ENCODE data around the gene RASSF6.

RASSF6 gene

GRCh38 chr4:73527196-73527595, 93.0 kb downstream of the RASSF6 start:
- no peak overlapping the region for H3K27ac ChIP-seq (ENCODE audit: low read depth, low read length)
- H2AFZ ChIP-seq (ENCODE audit: low read depth, low read length, severe bottlenecking): no peak overlapping the region
- H3F3A ChIP-seq (ENCODE audit: insufficient read depth): no peaks in the 10 kb centered on the region
- no peaks in the 10 kb centered on the region for H3K9me2 ChIP-seq (replicated peaks; ENCODE audit: insufficient read depth, low read length)
- H4K20me1 ChIP-seq (ENCODE audit: low read depth, low read length): no peaks in the 10 kb centered on the region
- H3K9ac ChIP-seq (ENCODE audit: low read length): no peak overlapping the region
- no peaks in the 10 kb centered on the region for H3K79me2 ChIP-seq (ENCODE audit: insufficient read depth, low read length)
- H3K9me3 ChIP-seq (ENCODE audit: insufficient read depth, low read length): no peaks in the 10 kb centered on the region
- H3K4me3 ChIP-seq (ENCODE audit: insufficient read depth, low read length, poor library complexity, severe bottlenecking): no peak overlapping the region
- TF ChIP-seq CTCF (IDR thresholded peaks at IDR 0.05; ENCODE audit: insufficient read depth, low read length, poor library complexity, severe bottlenecking) (no peak), EZH2phosphoT487 (conservative IDR thresholded peaks at IDR 0.05; ENCODE audit: low read length) (no peak)
- no peak overlapping the region for H3K4me2 ChIP-seq (ENCODE audit: low read depth, low read length, poor library complexity, severe bottlenecking)
- no peaks in the 10 kb centered on the region for H3K36me3 ChIP-seq (ENCODE audit: low read length)
- H3K27me3 ChIP-seq (ENCODE audit: low read length): no peaks in the 10 kb centered on the region

- Histone ChIP-seq H3K9ac (ENCODE audit: low read length) (no peak overlapping the region), H3K27me3 (ENCODE audit: low read length) (no peaks in the 10 kb centered on the region), H3K36me3 (ENCODE audit: low read length) (no peaks in the 10 kb centered on the region), H3K9me2 (replicated peaks; ENCODE audit: insufficient read depth, low read length) (no peaks in the 10 kb centered on the region), H2AFZ (ENCODE audit: low read depth, low read length, severe bottlenecking) (no peak overlapping the region), H3K79me2 (ENCODE audit: insufficient read depth, low read length) (no peaks in the 10 kb centered on the region), H3K27ac (ENCODE audit: low read depth, low read length) (no peak overlapping the region), H3K4me3 (ENCODE audit: insufficient read depth, low read length, poor library complexity, severe bottlenecking) (no peak overlapping the region), H3K4me2 (ENCODE audit: low read depth, low read length, poor library complexity, severe bottlenecking) (no peak overlapping the region), H4K20me1 (ENCODE audit: low read depth, low read length) (no peaks in the 10 kb centered on the region), H3K9me3 (ENCODE audit: insufficient read depth, low read length) (no peaks in the 10 kb centered on the region), H3F3A (ENCODE audit: insufficient read depth) (no peaks in the 10 kb centered on the region)
- no peak for TF ChIP-seq CTCF (IDR thresholded peaks at IDR 0.05; ENCODE audit: insufficient read depth, low read length, poor library complexity, severe bottlenecking)
- TF ChIP-seq EZH2phosphoT487 (conservative IDR thresholded peaks at IDR 0.05; ENCODE audit: low read length): no peak
Measured at GRCh38 chr4:73525611-73526010, 94.6 kb downstream of the RASSF6 start.

- Histone ChIP-seq H3F3A (ENCODE audit: insufficient read depth) (no peaks in the 10 kb centered on the region), H3K4me2 (ENCODE audit: low read depth, low read length, poor library complexity, severe bottlenecking) (no peak overlapping the region), H3K9me3 (ENCODE audit: insufficient read depth, low read length) (no peaks in the 10 kb centered on the region), H3K79me2 (ENCODE audit: insufficient read depth, low read length) (no peaks in the 10 kb centered on the region), H2AFZ (ENCODE audit: low read depth, low read length, severe bottlenecking) (no peak overlapping the region), H3K4me3 (ENCODE audit: insufficient read depth, low read length, poor library complexity, severe bottlenecking) (no peak overlapping the region), H3K27me3 (ENCODE audit: low read length) (no peaks in the 10 kb centered on the region), H3K9me2 (replicated peaks; ENCODE audit: insufficient read depth, low read length) (no peaks in the 10 kb centered on the region), H3K36me3 (ENCODE audit: low read length) (no peaks in the 10 kb centered on the region), H4K20me1 (ENCODE audit: low read depth, low read length) (no peaks in the 10 kb centered on the region), H3K27ac (ENCODE audit: low read depth, low read length) (no peak overlapping the region), H3K9ac (ENCODE audit: low read length) (no peak overlapping the region)
- TF ChIP-seq CTCF (IDR thresholded peaks at IDR 0.05; ENCODE audit: insufficient read depth, low read length, poor library complexity, severe bottlenecking): no peak
- TF ChIP-seq EZH2phosphoT487 (conservative IDR thresholded peaks at IDR 0.05; ENCODE audit: low read length): no peak
Measured at GRCh38 chr4:73523126-73523525, 97.1 kb downstream of the RASSF6 start.
